ENCODE results near the gene PAGR1.

DNA sequence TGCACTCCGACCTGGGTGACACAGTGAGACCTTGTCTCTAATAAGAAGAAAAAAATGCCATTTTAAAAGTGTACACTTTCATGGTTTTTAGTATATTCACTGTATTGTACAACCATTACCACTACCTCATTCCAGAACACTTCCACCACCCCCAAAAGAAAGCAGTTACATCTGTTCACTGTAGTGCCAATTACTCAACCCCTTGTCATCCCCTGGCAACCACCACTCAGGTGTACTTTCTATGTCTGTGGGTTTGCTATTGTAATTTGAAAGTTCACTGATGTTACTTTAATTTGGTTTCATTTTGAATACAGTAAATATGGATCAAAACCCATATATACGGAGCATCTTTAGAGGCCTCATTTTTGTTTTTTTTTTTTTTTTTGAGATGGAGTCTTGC is 31.8 kb upstream of the PAGR1 start:
- TF ChIP-seq GATA3 (IDR thresholded peaks at IDR 0.05; ENCODE audit: low read depth, low read length) (no peak), GATA2 (IDR thresholded peaks at IDR 0.05; ENCODE audit: low read depth, low read length) (no peak)

Measured in SH-SY5Y (cell line).